HUES48 (cell line): ENCODE results near the gene PLAGL1.
"Not testable (repeated sequence)": the region's sequence is repeated elsewhere in the genome, so short reads cannot be mapped to it uniquely, and the experiment has no call there.

Experiments
- H3K27ac ChIP-seq: one replicate; pipeline ENCODE4 v1.7.0; 2013; ENCODE audit warnings: low read depth, low read length, inconsistent platforms
- H3K27me3 ChIP-seq: 2 replicates; pipeline ENCODE4 v1.6.1; 2013; ENCODE audit warnings: mild to moderate bottlenecking, low read length; ENCODE audit not compliant: control insufficient read depth, insufficient read depth
- H3K36me3 ChIP-seq: 2 replicates; pipeline ENCODE4 v1.6.1; 2013; ENCODE audit warnings: low read length; ENCODE audit not compliant: control insufficient read depth, insufficient read depth
- H3K4me1 ChIP-seq: 2 replicates; pipeline ENCODE4 v1.6.1; 2013; ENCODE audit warnings: mild to moderate bottlenecking, low read length; ENCODE audit not compliant: control insufficient read depth, insufficient read depth
- H3K4me3 ChIP-seq: 2 replicates; pipeline ENCODE4 v1.5.1; 2013; ENCODE audit warnings: mild to moderate bottlenecking, low read depth, low read length
- H3K9ac ChIP-seq: 2 replicates; pipeline ENCODE4 v1.6.1; 2013; ENCODE audit warnings: mild to moderate bottlenecking, low read depth, low read length, moderate library complexity
- H3K9me3 ChIP-seq: 2 replicates; pipeline ENCODE4 v1.6.1; 2013; ENCODE audit warnings: low read length; ENCODE audit not compliant: control insufficient read depth, insufficient read depth

The PLAGL1 gene

GRCh38 chr6:144033816-144034735, 26.0 kb upstream of the PLAGL1 start:
- no peaks in the 10 kb centered on the region; the same call in 1 of the 2 replicates for H3K27me3 ChIP-seq
- H3K4me1 ChIP-seq = no peaks in the 10 kb centered on the region
- H3K4me3 ChIP-seq = no peak overlapping the region
- no peak overlapping the region for H3K27ac ChIP-seq
- no peak overlapping the region for H3K9ac ChIP-seq
- H3K36me3 ChIP-seq = no peaks in the 10 kb centered on the region
- no peaks in the 10 kb centered on the region for H3K9me3 ChIP-seq

- Histone ChIP-seq H3K27ac (no peak overlapping the region), H3K4me3 (no peak overlapping the region)
Observed at GRCh38 chr6:144029452-144029851, 21.4 kb upstream of the PLAGL1 start.

DNA sequence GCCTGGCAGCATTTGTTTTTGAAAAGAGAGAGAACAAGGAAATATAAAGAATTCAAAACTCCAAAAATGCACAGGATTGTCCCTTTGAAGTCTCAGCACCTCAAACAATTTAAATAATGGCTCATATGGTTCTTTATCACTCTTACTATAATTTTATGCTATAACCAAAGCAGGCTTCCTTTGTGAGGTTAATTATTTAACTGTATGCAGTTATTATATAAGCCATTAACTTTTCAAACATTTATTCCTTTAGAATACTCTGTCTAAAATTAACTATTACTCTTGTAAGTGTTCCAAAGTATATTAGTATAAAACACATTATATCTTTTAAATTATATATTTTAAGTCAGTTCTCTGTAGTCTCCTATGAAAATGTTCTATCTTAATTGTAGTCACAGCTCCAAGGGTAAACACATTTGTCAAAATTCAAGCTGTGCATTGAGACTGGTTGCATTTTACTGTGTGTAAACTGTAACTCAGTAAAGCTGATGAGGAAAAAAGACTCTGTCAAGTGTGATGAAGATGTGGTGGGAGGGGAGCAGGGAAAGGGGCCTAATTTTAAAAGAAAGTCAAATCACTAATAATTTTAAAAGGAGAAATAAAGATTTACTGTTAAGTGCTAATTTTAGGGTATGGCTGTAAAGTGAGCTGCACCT, 20.0 kb upstream of the PLAGL1 start:
- peaks cover 5% of the 10 kb centered on the region; the same call in 1 of the 2 replicates for H3K4me1 ChIP-seq
- no peaks in the 10 kb centered on the region for H3K9me3 ChIP-seq
- no peaks in the 10 kb centered on the region for H3K27me3 ChIP-seq
- no peaks in the 10 kb centered on the region for H3K36me3 ChIP-seq
- no peak overlapping the region for H3K27ac ChIP-seq
- H3K4me3 ChIP-seq = no peak overlapping the region
- H3K9ac ChIP-seq = no peak overlapping the region

More at GRCh38 chr6:144029452-144029851, 21.4 kb upstream of the PLAGL1 start:
- Histone ChIP-seq H3K27me3 (no peaks in the 10 kb centered on the region), H3K9ac (no peak overlapping the region), H3K4me1 (no peaks in the 10 kb centered on the region), H3K9me3 (no peaks in the 10 kb centered on the region), H3K36me3 (no peaks in the 10 kb centered on the region)

DNA sequence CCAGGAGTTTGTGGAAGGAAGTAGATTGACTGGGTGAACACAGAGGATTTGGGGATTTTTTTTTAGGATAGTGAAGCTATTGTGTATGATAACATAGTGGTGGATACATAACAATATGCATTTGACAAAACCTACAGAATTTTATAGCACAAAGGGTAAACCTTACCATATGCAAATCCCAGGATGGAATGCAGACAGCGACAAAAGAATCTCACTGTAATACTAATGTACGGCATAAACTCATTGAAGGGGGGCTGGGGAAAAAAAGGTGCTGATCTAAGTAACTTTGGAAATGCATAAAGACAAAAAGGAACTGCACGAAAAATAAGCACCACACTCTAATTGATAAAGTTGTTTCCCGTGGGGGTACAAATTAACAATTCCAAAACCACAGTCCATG, 15.2 kb upstream of the PLAGL1 start:
- Histone ChIP-seq H3K27ac (no peak overlapping the region), H3K27me3 (no peaks in the 10 kb centered on the region), H3K9ac (no peak overlapping the region), H3K4me1 (peaks cover 8% of the 10 kb centered on the region; the same call in 1 of the 2 replicates), H3K4me3 (no peak overlapping the region), H3K9me3 (no peaks in the 10 kb centered on the region), H3K36me3 (no peaks in the 10 kb centered on the region)

DNA sequence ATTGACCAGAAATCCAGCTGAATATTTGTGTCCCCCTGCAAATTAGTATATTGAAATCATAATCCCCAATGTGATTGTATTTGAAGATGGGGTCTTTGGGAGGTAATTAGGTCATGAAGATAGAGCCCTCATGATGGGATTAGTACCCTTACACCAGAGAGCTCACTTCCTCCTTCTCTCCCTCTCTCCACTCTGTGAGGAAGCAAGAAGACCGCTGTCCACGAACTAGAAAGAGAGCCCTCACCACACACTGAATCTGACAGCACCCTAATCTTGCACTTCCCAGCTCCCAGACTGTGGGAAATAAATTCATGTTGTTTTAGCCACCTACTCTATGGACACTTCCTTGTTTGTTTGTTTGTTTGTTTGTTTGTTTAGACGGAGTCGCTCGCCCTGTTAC, 11.9 kb upstream of the PLAGL1 start:
- Histone ChIP-seq H3K9me3 (no peaks in the 10 kb centered on the region), H3K9ac (no peak overlapping the region), H3K4me3 (no peak overlapping the region), H3K27ac (no peak overlapping the region), H3K4me1 (peaks cover 8% of the 10 kb centered on the region; the same call in 1 of the 2 replicates), H3K27me3 (no peaks in the 10 kb centered on the region; the same call in 1 of the 2 replicates), H3K36me3 (no peaks in the 10 kb centered on the region)

DNA sequence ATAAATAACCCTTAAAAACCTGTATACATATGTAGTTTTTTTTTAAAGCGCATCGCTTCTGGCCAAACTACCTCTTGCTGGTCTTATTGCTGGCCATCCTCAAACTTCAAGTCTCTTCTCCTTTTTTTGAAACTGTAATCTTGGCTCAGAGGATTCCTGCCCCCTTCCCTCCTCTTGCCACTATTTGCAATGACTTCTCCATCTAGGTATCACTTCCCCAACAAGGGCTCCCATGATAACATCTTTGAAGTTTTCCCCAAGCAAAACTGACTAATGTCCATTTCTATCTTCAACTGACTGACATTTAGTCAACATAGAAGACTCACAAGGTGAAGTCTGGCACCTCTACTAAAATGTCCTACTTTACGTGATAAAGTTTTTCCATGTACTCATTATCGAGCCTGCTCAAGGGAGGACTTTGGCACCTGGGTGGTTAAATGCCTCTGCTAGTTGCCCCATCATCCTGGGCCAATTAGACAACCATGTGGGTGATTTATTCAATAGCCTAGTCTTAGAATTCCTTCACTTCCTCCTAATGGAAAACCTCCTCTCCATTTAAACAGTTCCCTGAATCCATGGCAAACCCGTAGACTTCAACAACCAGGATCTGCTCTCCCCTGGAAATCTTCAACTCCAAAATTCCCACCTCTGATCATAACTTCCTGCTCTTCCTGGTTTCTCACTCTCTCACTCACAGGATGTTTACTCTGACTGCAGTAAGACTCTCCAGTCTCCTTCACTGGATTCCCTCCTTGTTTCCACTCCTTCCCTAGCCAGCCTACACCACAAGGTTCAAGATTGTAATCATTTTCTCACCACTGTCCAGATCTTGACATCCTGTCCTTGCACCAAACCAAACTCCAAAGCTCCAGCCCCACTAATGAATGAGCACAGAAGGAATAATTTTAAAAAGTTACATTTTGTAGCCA, 9.4 kb upstream of the PLAGL1 start:
- H3K27me3 ChIP-seq = peaks cover 6% of the 10 kb centered on the region; the same call in 1 of the 2 replicates
- no peak overlapping the region for H3K9ac ChIP-seq
- no peak overlapping the region for H3K27ac ChIP-seq
- H3K4me3 ChIP-seq = no peak overlapping the region
- 0 out of 2 replicates have a peak, but pooled peaks cover 4% of the 10 kb centered on the region for H3K9me3 ChIP-seq
- H3K4me1 ChIP-seq = no peaks in the 10 kb centered on the region
- no peaks in the 10 kb centered on the region for H3K36me3 ChIP-seq

DNA sequence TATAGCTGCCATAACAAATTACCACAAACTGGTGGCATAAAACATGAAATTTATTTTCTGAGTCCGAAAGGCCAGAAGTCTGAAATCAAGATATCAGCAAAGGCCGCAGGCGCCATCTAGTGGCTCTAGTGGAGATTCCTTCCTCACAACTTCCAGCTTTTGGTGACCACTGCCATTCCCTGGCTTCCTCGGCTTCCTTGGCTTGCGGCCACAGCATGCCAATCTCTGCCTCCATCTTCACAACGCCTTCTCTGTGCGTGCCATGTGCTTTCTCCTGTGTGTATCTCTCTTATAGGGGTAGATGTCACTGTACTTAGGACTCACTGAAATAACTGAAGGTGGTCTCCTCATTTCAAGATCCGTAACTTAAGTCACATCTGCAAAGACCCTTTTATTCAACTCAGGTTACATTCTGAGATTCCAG, 5.4 kb upstream of the PLAGL1 start:
- H3K36me3 ChIP-seq = no peaks in the 10 kb centered on the region
- H3K4me1 ChIP-seq = no peaks in the 10 kb centered on the region
- no peak overlapping the region for H3K9ac ChIP-seq
- H3K27ac ChIP-seq = no peak overlapping the region
- H3K4me3 ChIP-seq = no peak overlapping the region
- 0 out of 2 replicates have a peak, but pooled peaks cover 4% of the 10 kb centered on the region for H3K9me3 ChIP-seq
- peaks cover 38% of the 10 kb centered on the region for H3K27me3 ChIP-seq

DNA sequence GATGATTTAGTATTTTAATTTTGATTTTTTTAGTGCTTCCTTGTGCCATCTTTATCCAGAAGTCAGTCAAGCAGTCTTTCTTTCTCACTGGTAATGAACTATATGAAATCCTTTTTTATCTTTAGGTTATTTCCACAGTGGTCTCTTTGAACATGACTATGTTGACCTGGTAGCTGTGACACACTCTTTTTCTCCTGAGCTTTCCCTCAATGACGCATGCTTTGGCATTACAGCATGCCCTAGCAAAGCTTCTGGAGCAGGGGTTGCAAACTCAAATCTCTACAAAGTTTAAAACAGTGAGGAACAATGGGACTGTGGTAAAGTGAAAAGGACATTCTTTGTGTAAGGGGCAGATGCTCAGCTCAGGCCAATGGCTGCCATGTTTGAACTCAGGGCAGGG, 4.5 kb upstream of the PLAGL1 start:
- no peak overlapping the region for H3K4me3 ChIP-seq
- 0 out of 2 replicates have a peak, but pooled peaks cover 4% of the 10 kb centered on the region for H3K9me3 ChIP-seq
- H3K27ac ChIP-seq = no peak overlapping the region
- H3K27me3 ChIP-seq = peaks cover 48% of the 10 kb centered on the region
- no peaks in the 10 kb centered on the region for H3K36me3 ChIP-seq
- H3K4me1 ChIP-seq = no peaks in the 10 kb centered on the region
- H3K9ac ChIP-seq = no peak overlapping the region

DNA sequence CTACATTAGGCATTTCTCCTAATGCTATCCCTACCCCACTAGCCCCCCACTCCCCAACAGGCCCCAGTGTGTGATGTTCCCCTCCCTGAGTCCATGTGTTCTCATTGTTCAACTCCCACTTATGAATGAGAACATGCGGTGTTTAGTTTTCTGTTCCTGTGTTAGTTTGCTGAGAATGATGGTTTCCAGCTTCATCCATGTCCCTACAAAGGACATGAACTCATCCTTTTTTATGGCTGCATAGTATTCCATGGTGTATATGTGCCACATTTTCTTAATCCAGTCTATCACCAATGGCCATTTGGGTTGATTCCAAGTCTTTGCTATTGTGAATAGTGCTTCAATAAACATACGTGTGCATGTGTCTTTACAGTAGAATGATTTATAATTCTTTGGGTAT, 1.6 kb upstream of the PLAGL1 start:
- H3K4me1 ChIP-seq, H3K4me3 ChIP-seq, H3K9me3 ChIP-seq, H3K36me3 ChIP-seq, H3K9ac ChIP-seq, H3K27ac ChIP-seq: not testable (repeated sequence)
- peaks cover 74% of the 10 kb centered on the region for H3K27me3 ChIP-seq

DNA sequence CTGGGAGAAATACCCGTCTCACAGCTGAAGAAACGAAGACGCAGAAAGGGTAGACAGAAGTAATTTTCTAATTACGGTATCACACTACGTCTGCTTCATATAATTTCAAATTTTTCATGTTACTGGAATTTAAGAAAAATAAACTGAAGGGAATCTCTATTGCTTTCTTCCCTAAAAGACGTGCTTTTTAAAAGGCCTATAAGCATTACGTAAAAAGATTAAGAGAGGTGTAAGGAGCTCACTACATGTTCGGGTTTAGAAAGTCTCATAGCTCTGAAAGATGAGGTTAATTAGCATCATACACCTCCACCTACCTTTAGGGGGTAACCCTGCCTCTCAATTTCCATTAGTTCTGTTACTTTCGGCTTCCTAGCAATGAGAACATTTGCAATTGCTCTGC, 787 bp upstream of the PLAGL1 start:
- Histone ChIP-seq H3K9me3 (0 out of 2 replicates have a peak, but pooled peaks cover 4% of the 10 kb centered on the region), H3K9ac (no peak overlapping the region), H3K27me3 (peaks cover 74% of the 10 kb centered on the region), H3K4me1 (no peaks in the 10 kb centered on the region), H3K27ac (no peak overlapping the region), H3K4me3 (no peak overlapping the region; the same call in 1 of the 2 replicates), H3K36me3 (no peaks in the 10 kb centered on the region)
